ENCODE measurements around the gene CST5.
"Not testable (repeated sequence)": the region's sequence is repeated elsewhere in the genome, so short reads cannot be mapped to it uniquely, and the experiment has no call there.

CST5 gene

DNA sequence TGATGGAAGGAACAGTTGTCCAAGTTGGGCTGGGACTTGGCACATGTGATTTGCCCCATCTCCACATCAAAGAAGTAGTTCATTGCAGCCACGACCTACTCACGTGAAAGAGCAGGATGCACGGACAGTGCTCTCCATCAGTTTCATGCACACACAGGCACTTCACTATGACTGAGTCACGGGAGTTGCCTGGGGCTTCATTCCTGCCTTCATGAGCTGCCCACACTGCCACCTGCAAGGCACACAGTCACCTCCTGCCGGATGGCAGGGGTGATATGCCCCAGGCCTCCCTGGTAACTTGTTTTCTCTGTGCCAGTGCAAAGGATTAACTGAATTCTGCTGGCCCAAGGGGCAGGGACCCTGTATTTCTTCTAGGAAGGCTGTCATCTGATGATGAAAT lies 22.8 kb downstream of the CST5 start:
- in situ Hi-C loops (cut with MboI; ENCODE audit: low pct_unique_long_range_greater_than_20kb, low sequenced_read_pairs, unreplicated experiment), result no loop called here
- TF ChIP-seq, protein P1, sequence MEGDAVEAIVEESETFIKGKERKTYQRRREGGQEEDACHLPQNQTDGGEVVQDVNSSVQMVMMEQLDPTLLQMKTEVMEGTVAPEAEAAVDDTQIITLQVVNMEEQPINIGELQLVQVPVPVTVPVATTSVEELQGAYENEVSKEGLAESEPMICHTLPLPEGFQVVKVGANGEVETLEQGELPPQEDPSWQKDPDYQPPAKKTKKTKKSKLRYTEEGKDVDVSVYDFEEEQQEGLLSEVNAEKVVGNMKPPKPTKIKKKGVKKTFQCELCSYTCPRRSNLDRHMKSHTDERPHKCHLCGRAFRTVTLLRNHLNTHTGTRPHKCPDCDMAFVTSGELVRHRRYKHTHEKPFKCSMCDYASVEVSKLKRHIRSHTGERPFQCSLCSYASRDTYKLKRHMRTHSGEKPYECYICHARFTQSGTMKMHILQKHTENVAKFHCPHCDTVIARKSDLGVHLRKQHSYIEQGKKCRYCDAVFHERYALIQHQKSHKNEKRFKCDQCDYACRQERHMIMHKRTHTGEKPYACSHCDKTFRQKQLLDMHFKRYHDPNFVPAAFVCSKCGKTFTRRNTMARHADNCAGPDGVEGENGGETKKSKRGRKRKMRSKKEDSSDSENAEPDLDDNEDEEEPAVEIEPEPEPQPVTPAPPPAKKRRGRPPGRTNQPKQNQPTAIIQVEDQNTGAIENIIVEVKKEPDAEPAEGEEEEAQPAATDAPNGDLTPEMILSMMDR (IDR thresholded peaks at IDR 0.05; ENCODE audit: extremely low read depth, insufficient read depth, missing control alignments), result no peak
- DNase-seq (ENCODE audit: low spot score), result no peak

DNA sequence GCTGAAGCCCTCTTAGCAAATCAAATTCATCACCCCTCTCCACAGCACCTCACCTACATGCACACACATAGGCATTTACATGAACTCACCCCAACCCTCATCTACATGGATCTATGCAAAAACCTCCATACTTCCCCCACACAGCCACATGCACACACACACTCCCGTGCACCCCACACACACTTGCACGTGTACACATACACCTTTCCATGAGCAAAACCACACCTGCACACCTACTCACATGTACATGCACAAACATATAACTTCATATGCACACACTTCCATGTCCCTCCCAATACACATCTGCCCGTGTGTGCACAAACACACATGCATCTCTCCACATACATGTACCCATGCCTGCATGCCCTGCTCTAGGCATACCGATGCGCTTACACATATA lies 23.3 kb downstream of the CST5 start:
- TF ChIP-seq, protein P1 (IDR thresholded peaks at IDR 0.05; ENCODE audit: extremely low read depth, insufficient read depth, missing control alignments), result no peak
- no peak for DNase-seq (ENCODE audit: low spot score)
- in situ Hi-C loops (cut with MboI; ENCODE audit: low pct_unique_long_range_greater_than_20kb, low sequenced_read_pairs, unreplicated experiment), result no loop called here

GRCh38 chr20:23841693-23842092 lies 37.9 kb downstream of the CST5 start:
- in situ Hi-C loops (cut with MboI; ENCODE audit: low pct_unique_long_range_greater_than_20kb, low sequenced_read_pairs, unreplicated experiment), result no loop called here
- no peak for DNase-seq (ENCODE audit: low spot score)
- TF ChIP-seq, protein P1 (IDR thresholded peaks at IDR 0.05; ENCODE audit: extremely low read depth, insufficient read depth, missing control alignments), result no peak

DNA sequence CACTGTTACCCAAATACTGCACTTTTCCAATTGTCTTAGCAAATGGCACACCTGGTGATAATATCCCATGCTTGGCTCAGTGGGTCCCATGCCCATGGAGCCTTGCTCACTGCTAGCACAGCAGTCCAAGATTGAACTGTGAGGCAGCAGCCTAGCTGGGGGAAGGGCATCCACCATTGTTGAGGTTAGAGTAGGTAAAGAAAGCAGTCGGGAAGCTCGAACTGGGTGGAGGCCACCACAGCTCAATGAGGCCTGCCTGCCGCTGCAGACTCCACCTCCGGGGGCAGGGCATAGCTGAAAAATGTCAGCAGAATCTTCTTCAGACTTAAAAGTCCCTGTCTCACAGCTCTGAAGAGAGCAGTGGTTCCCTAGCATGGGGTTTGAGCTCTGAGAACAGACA lies 43.8 kb downstream of the CST5 start:
- in situ Hi-C loops (cut with MboI; ENCODE audit: low pct_unique_long_range_greater_than_20kb, low sequenced_read_pairs, unreplicated experiment), result no loop called here
- TF ChIP-seq, protein P1 (IDR thresholded peaks at IDR 0.05; ENCODE audit: extremely low read depth, insufficient read depth, missing control alignments), result no peak
- no peak for DNase-seq (ENCODE audit: low spot score)

- TF ChIP-seq, protein P1 (IDR thresholded peaks at IDR 0.05; ENCODE audit: extremely low read depth, insufficient read depth, missing control alignments), result no peak
- in situ Hi-C loops (cut with MboI; ENCODE audit: low pct_unique_long_range_greater_than_20kb, low sequenced_read_pairs, unreplicated experiment), result no loop called here
- DNase-seq (ENCODE audit: low spot score), result no peak
Observed at GRCh38 chr20:23832775-23833513, 46.6 kb downstream of the CST5 start.

DNA sequence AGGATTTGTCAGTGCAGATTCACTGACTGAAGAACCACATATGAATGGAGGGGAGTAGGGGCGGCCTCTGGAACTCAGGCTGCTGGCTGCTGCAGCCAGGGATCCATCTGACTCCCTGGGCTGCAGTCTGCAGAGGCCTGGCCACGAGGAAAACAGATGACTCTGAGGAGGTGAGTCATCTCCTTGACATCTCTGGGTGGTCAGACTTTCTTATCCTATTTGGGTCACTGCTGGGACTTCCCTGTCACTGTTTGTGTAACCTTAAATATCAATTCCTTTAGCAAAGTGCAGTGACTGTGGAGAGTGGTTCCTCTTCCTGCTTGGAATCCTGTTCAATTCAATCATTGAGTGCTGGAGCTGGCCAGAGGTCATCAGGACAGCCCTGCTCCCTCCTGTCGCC lies 47.6 kb downstream of the CST5 start:
- DNase-seq (ENCODE audit: low spot score); in situ Hi-C loops (cut with MboI; ENCODE audit: low pct_unique_long_range_greater_than_20kb, low sequenced_read_pairs, unreplicated experiment): not testable (repeated sequence)

DNA sequence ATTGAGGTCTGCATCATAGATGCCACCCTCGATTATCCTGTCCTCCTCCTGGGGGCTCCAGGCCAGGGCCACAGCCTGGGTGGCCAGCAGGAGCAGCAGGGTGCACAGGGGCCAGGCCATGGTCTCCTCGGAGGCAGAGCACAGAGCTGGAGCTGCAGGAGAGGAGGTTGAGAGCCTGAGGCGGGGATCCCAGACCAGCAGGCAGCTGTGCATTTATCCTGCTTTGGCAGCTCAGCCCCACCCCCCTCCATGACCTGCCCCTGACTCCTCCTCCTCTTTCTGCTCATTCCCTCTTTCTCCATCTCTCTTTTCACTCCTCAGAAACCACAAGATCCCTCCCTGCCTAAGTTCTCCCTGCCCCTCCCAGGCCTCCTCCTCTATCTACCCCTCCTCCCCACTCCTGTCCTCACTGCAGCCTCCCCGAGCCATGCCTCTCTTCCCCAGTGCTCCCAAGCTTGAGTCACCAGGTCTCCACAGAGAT lies 53.0 kb downstream of the CST5 start, which contains the start of gene CST2:
TSS of gene CST2 (minus strand) at position 189 of the 481 bp plus-strand sequence. CDS start at position 120, 69 bp downstream.
- in situ Hi-C loops (cut with MboI; ENCODE audit: low pct_unique_long_range_greater_than_20kb, low sequenced_read_pairs, unreplicated experiment), result no loop called here
- TF ChIP-seq, protein P1 (IDR thresholded peaks at IDR 0.05; ENCODE audit: extremely low read depth, insufficient read depth, missing control alignments), result no peak
- no peak for DNase-seq (ENCODE audit: low spot score)

Data from GM13977 (cell line).